ENCODE measurements around the gene ATG9B. TPM values are rescaled to one million over a fixed set of nuclear protein-coding genes. Genes with fewer than 3 reads are reported as not detected.
A peak's percentile ranks its signal among the peaks of the same experiment; 100 is the strongest.

Gene ATG9B
- total and polyA plus RNA-seq, 9 of the 15 experiments (the other 6 are each of a cell fraction or from before 2014, with no cell fraction given) = 0.29 to 8.0 (median 2.1) TPM

DNA sequence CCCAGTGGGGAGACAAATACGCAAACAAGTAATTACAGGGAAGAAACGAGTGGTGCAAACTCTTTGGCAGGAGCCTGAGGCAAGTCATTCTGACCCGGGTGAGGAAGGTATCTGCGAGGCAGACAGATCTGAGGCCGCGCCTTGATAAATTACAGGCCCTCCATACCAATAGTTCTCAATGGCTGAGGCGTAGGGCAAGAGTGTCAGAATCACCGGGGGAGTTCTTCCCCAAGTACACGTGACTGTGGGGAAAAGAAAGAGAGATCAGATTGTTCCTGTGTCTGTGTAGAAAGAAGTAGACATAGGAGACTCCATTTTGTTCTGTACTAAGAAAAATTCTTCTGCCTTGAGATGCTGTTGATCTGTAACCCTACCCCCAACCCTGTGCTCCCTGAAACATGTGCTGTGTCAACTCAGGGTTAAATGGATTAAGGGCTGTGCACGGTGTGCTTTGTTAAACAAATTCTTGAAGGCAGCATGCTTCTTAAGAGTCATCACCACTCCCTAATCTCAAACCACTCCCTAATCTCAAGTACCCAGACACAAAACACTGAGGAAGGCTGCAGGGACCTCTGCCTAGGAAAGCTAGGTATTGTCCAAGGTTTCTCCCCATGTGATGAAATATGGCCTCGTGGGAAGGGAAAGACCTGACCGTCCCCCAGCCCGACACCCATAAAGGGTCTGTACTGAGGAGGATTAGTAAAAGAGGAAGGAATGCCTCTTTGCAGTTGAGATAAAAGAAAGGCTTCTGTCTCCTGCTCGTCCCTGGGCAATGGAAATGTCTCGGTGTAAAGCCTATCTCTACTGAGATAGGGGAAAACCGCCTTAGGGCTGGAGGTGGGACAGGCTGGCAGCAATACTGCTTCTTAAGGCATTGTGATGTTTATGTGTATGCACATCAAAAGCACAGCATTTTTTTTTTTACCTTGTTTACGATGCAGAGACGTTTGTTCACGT lies 2.8 kb upstream of the ATG9B start (continued):
- TF ChIP-seq, protein P1, sequence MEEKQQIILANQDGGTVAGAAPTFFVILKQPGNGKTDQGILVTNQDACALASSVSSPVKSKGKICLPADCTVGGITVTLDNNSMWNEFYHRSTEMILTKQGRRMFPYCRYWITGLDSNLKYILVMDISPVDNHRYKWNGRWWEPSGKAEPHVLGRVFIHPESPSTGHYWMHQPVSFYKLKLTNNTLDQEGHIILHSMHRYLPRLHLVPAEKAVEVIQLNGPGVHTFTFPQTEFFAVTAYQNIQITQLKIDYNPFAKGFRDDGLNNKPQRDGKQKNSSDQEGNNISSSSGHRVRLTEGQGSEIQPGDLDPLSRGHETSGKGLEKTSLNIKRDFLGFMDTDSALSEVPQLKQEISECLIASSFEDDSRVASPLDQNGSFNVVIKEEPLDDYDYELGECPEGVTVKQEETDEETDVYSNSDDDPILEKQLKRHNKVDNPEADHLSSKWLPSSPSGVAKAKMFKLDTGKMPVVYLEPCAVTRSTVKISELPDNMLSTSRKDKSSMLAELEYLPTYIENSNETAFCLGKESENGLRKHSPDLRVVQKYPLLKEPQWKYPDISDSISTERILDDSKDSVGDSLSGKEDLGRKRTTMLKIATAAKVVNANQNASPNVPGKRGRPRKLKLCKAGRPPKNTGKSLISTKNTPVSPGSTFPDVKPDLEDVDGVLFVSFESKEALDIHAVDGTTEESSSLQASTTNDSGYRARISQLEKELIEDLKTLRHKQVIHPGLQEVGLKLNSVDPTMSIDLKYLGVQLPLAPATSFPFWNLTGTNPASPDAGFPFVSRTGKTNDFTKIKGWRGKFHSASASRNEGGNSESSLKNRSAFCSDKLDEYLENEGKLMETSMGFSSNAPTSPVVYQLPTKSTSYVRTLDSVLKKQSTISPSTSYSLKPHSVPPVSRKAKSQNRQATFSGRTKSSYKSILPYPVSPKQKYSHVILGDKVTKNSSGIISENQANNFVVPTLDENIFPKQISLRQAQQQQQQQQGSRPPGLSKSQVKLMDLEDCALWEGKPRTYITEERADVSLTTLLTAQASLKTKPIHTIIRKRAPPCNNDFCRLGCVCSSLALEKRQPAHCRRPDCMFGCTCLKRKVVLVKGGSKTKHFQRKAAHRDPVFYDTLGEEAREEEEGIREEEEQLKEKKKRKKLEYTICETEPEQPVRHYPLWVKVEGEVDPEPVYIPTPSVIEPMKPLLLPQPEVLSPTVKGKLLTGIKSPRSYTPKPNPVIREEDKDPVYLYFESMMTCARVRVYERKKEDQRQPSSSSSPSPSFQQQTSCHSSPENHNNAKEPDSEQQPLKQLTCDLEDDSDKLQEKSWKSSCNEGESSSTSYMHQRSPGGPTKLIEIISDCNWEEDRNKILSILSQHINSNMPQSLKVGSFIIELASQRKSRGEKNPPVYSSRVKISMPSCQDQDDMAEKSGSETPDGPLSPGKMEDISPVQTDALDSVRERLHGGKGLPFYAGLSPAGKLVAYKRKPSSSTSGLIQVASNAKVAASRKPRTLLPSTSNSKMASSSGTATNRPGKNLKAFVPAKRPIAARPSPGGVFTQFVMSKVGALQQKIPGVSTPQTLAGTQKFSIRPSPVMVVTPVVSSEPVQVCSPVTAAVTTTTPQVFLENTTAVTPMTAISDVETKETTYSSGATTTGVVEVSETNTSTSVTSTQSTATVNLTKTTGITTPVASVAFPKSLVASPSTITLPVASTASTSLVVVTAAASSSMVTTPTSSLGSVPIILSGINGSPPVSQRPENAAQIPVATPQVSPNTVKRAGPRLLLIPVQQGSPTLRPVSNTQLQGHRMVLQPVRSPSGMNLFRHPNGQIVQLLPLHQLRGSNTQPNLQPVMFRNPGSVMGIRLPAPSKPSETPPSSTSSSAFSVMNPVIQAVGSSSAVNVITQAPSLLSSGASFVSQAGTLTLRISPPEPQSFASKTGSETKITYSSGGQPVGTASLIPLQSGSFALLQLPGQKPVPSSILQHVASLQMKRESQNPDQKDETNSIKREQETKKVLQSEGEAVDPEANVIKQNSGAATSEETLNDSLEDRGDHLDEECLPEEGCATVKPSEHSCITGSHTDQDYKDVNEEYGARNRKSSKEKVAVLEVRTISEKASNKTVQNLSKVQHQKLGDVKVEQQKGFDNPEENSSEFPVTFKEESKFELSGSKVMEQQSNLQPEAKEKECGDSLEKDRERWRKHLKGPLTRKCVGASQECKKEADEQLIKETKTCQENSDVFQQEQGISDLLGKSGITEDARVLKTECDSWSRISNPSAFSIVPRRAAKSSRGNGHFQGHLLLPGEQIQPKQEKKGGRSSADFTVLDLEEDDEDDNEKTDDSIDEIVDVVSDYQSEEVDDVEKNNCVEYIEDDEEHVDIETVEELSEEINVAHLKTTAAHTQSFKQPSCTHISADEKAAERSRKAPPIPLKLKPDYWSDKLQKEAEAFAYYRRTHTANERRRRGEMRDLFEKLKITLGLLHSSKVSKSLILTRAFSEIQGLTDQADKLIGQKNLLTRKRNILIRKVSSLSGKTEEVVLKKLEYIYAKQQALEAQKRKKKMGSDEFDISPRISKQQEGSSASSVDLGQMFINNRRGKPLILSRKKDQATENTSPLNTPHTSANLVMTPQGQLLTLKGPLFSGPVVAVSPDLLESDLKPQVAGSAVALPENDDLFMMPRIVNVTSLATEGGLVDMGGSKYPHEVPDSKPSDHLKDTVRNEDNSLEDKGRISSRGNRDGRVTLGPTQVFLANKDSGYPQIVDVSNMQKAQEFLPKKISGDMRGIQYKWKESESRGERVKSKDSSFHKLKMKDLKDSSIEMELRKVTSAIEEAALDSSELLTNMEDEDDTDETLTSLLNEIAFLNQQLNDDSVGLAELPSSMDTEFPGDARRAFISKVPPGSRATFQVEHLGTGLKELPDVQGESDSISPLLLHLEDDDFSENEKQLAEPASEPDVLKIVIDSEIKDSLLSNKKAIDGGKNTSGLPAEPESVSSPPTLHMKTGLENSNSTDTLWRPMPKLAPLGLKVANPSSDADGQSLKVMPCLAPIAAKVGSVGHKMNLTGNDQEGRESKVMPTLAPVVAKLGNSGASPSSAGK (IDR thresholded peaks at IDR 0.05) = peak; percentile 81
- TF ChIP-seq, protein P2, sequence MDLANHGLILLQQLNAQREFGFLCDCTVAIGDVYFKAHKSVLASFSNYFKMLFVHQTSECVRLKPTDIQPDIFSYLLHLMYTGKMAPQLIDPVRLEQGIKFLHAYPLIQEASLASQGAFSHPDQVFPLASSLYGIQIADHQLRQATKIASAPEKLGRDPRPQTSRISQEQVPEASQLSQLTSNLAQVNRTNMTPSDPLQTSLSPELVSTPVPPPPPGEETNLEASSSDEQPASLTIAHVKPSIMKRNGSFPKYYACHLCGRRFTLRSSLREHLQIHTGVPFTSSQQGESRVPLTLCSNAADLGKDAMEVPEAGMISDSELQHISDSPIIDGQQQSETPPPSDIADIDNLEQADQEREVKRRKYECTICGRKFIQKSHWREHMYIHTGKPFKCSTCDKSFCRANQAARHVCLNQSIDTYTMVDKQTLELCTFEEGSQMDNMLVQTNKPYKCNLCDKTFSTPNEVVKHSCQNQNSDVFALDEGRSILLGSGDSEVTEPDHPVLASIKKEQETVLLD (IDR thresholded peaks at IDR 0.05) = peak; percentile 64
- TF ChIP-seq THRAP3 (IDR thresholded peaks at IDR 0.05; ENCODE audit: borderline replicate concordance) = 0 out of 2 replicates have a peak, but pooled peaks have one; percentile 11
- TF ChIP-seq, protein P3, sequence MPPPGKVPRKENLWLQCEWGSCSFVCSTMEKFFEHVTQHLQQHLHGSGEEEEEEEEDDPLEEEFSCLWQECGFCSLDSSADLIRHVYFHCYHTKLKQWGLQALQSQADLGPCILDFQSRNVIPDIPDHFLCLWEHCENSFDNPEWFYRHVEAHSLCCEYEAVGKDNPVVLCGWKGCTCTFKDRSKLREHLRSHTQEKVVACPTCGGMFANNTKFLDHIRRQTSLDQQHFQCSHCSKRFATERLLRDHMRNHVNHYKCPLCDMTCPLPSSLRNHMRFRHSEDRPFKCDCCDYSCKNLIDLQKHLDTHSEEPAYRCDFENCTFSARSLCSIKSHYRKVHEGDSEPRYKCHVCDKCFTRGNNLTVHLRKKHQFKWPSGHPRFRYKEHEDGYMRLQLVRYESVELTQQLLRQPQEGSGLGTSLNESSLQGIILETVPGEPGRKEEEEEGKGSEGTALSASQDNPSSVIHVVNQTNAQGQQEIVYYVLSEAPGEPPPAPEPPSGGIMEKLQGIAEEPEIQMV (tag; conservative IDR thresholded peaks at IDR 0.05; ENCODE audit: low read depth) = peak; percentile 88
- peak; percentile 84 for TF ChIP-seq NCOR1 (IDR thresholded peaks at IDR 0.05)
- TF ChIP-seq, protein P4, sequence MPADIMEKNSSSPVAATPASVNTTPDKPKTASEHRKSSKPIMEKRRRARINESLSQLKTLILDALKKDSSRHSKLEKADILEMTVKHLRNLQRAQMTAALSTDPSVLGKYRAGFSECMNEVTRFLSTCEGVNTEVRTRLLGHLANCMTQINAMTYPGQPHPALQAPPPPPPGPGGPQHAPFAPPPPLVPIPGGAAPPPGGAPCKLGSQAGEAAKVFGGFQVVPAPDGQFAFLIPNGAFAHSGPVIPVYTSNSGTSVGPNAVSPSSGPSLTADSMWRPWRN (IDR thresholded peaks at IDR 0.05; ENCODE audit: low read depth) = peak; percentile 55
- peak; percentile 93 for TF ChIP-seq ZNF766 (CRISPR knock-in tag; conservative IDR thresholded peaks at IDR 0.05)
- TF ChIP-seq, protein P5, sequence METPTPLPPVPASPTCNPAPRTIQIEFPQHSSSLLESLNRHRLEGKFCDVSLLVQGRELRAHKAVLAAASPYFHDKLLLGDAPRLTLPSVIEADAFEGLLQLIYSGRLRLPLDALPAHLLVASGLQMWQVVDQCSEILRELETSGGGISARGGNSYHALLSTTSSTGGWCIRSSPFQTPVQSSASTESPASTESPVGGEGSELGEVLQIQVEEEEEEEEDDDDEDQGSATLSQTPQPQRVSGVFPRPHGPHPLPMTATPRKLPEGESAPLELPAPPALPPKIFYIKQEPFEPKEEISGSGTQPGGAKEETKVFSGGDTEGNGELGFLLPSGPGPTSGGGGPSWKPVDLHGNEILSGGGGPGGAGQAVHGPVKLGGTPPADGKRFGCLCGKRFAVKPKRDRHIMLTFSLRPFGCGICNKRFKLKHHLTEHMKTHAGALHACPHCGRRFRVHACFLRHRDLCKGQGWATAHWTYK (CRISPR knock-in tag; IDR thresholded peaks at IDR 0.05) = peak; percentile 97
